Stimulated activated CD8-positive, alpha-beta memory T cell treated with anti-CD3 and anti-CD28 coated beads, Interleukin-15, amount 100 ng/mL, for 24 hours (primary cell): ENCODE data around the gene RFX7.

ENCODE experiments used
- DNase-seq: peaks from one replicate; pipeline ENCODE4 v3.0.0-alpha.2; 2020; ENCODE audit warnings: low read depth

RFX7 gene

DNA sequence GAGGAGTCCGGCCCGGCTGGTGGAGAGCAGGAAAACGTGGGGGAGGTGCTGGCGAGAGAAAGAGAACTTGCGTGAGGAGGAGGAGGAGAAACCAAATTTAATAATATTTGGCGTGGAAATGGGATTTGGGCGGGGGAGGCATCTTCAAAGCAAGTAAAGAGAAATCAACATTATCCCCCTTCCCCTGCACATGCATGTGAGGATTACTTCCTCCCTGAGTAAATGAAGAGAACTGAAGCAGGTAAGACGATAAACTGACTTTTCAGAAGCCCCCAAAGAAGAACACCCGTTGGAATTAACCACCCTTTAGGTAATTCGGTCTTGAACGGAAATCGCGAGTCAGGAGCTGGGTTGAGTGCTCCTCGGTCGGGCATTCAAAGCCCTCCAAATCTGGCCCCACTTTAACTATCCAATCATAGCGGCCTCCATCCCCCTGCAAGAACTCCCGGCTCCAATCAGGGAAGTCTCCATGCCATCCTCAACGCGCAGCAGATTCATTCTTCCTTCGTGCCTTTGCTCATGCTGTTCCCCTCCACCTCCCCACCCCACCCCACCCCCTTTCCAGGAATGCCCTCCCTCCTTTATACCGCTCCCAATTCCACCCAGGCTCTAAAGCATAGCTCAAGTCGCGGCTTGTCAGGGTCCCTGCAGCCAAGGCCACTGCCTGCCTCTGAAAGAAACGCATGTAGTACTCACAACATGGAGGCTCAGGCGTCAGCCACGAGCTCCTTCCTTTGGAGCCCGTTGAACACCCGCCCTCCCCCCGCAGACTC is 545 bp upstream of the RFX7 start:
- DNase-seq: peak; percentile 6

DNA sequence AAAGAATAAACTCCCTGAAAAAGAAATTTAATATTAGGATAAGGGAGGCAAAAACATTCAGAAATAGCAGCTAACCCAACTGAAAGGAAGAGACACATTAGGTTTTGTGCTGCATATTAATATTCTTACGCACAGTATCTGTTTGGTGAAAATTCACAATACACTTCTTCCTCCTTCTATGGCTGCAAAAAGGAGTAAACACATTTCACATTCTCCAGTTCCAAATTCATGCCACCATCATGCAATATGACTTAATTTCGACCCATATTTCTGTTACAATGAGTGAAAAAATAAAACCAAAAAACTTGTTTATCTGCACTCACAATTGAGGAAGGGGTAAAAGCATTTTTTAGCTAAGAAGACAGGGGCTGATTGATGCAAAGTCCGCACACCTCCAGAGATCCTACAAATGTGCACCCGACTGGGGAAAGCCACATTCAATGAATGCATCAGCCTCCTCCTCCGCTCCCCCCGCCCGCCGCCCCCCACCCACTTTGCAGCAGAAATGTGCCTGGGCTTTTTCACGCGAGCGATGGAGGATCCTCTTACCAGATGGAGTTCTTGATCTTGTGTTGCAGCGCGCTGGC is 1.0 kb downstream of the RFX7 start:
- DNase-seq: peak; percentile 0

DNA sequence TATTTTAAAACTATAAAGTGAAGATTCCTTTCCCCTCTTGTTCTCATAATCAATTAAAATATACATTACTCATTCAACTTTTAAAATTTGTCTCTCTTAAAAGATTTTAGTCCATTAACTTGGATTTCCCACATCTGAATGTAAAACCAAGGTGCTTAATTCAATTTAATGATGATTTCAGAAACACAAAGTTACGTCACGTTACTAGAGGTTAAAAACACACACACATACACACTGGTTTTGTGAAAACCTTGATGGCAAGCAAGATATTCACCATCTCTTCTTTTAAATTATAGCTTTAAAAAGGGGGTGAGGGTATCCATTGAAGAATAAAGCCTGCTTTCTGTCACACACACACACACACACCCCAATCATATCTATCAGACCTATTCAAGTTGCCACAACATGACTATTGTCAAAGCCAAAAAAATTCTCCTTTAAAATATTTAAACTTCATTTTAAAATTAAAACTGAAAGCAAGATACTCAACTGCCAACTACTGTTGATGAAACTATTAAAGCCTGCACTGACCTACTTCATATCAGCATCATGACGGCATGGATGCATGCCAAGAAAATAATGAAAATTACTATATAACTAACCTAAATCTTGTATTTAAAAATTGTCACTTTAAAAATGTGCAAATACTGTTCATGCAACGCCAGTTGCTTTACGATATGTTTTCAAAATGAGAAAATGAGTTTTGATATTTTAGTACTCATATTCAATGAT is 2.1 kb downstream of the RFX7 start:
- no peak for DNase-seq

DNA sequence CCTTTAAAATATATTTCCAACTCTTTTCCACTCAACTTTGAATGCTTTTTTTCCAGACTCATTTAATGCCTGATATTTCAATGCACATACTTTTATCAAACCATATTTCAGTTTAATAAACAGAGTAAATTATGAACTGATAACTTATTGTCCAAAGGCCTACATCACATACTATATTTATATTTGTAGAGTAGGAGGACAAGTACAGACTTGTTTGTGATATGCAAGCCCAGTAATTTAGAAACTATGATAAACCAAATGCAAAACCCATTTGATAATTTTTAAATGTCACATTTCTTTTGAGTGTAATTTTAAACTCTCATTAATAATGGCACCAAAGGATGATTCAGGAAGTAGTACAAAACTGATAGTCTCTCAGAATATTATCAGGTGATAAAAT is 3.3 kb downstream of the RFX7 start:
- DNase-seq: no peak

DNA sequence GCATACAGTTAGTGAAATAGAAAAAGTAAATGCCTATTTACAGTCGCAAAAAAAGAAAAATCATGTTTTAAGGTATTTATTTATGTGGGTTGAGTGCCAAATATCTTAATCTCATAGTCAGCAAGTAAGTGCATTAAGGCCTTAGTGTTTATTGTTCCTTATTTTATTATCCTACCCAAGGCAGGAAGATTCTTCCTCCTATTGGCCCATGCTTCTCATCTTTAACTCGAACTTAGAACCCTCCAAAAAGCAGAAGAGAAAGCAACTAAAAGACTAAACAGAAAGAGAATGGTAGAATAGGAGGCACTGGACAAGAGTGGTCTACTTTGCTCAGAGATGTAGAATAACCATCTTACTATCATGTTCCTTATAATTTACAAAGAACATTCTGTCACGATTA is 7.5 kb downstream of the RFX7 start:
- no peak for DNase-seq

DNA sequence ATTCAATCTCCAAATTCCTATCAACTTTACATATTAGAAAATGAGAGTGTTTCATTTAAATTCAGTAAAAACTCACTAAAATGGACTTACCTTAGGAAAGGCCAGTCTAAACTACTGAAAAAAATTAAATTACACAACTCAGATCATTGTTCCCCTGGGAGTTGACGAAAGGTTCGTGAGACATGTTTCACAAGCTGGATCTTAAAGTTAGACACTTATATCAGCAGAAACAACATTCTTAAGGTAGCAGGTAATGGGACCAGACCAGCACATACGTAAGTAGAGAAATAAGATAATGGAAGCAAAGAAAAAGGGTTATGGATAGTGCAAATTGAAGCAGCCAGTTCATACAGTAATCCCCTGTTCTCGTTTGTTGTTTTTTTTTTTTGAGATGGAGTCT is 8.9 kb downstream of the RFX7 start:
- no peak for DNase-seq

DNA sequence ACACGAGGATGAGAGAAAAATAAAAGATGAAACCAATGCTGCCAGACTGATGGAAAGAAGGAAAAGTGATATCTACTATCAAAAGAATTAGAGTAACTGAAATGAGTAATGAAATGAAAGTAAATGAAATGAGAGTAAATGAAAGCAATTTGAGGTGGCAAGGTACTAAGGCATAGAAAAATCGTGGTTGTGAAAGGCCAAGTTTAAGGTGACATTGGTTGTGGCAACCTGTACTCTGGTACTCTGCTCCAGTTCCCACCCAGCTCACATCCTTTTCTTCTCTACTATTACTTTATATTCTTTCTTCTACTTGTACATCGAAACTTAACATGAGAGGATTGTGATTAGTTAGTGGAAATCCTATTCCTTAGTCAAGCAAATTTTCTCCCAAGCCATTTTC is 10.1 kb downstream of the RFX7 start:
- no peak for DNase-seq

DNA sequence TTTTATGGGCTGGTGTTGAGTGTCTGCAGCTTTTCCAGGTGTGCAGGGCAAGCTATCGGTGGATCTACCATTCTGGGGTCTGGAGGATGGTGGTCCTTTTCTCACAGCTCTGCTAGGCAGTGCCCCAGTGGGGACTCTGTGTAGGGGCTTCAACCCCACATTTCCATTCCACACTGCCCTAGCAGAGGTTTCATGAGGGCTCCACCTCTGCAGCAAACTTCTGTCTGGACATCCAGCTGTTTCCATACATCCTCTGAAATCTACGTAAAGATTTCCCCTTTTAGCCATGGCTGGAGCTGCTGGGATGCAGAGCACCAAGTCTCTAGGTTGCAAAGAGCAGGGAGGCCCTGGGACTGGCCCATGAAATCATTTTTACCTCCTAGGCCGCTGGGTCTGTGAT is 11.6 kb downstream of the RFX7 start:
- no peak for DNase-seq

DNA sequence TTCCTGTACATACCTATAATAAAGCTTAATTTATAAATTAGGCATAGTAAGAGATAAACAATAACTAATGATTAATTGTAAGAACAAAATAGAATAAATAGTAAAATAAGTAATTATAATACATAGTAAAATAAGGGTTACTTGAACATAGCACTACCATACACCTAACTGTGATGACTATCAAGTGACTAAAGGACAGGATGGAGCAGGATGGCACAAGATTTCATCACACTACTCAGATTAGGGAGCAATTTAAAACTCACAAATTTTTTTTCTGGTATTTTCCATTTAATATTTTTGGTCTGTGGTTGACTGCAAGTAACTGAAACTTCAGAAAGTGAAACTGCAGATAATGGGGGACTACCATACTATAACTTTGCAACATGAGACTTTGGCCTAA is 14.8 kb downstream of the RFX7 start:
- no peak for DNase-seq

DNA sequence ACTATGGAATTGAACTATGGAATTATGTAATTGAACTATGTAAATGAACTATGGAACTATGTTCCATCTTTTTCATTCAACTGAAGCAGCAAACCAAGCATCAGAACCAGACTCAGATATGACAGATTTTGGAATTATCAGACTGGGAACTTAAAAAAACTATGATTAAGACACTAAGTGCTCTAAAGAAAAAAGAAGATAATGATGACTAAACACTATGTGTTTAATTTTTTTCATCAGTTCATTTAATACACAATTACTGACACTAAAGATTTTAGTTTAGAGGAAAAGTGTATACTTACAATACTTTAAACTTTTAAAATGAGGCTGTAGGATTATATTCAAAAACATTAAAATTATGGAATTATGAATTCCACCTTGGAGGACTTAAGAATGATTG is 15.3 kb downstream of the RFX7 start:
- no peak for DNase-seq

DNA sequence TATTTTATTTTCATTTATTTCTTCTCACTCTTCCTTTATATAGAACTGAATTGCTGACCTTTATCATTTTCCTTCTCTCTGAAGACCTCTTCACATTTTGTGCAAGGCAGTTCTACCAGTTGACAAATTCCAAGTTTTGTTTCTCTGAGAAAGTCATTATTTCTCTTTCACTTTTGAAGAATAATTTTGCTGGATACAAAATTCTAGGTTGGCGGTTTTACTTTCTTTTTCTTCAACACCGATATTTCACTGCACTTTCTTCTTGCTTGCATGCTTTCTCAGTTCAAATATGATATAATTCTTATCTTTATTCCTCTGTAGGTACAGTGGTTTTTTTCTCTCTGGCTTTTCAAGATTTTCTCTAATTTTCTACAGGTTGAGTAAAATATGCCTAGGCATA is 15.9 kb downstream of the RFX7 start:
- no peak for DNase-seq

DNA sequence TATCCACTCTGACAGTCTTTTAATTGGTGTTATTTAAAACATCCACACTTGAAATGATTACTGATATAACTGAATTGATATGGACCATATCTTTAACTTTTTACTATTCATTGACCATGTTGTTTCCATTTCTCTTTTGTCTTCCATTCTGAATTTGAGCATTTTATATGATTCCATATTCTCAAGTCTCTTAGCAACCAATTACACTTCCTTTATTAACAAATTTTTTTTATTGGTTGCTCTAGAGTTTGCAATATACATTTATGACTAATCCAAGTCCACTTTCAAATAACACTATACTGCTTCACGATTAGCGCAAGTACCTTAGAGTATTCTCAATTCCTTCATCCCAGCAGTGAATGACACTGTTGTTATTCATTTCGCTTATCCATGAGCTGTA is 16.4 kb downstream of the RFX7 start:
- no peak for DNase-seq

DNA sequence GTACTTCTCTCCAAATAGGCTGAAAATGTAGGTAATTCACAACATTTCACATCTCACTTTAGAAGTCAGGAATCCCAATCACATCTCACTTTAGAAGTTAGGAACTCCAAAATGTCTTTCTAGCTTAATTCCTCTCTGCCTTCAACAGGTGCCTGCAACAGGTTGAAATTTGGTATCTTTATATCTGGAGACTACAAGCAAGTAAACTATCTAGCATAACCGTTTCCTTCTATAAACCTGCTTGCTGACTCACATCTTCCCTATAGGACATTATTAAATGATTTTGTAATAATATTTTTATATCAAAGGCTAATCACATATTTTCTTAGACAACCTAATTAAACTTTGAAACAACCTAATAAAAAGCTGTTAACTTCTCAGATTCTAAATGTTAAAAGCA is 18.2 kb downstream of the RFX7 start:
- no peak for DNase-seq

DNA sequence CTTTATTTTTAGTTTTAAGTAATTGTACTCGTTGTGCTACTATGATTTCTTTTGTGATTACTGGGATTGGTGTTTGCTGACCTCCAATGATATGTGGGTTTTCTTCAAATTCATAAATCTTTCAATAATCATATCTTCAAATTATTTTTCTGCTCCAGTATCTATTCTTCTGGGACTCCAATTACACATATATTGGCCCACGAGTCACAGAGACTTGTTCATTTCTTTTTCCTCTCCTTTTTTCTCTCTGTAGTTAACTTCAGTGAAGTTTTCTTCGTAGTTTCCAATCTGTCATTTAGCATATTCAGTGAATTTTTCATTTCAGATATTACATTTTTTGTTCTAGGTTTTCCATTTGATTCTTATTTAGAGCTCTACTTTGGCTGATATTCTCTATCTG is 21.4 kb downstream of the RFX7 start:
- no peak for DNase-seq

DNA sequence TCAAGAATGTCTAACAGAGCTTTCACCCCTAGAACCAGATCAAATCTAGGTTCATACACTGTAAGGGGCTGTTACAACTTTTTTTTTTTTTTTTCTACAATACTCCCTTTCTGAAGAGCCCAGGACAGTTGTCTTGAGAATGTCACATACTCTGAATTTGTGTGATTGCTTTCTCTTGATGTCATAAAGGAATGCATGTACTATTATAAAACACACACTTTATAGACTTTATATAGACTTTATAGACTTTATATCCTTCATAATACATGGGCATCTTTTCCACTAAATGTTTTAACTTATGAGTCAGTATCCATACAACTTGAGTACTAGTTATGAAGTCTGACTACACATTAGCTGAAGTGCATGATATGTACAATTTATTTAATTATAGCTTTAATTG is 26.3 kb downstream of the RFX7 start:
- no peak for DNase-seq

DNA sequence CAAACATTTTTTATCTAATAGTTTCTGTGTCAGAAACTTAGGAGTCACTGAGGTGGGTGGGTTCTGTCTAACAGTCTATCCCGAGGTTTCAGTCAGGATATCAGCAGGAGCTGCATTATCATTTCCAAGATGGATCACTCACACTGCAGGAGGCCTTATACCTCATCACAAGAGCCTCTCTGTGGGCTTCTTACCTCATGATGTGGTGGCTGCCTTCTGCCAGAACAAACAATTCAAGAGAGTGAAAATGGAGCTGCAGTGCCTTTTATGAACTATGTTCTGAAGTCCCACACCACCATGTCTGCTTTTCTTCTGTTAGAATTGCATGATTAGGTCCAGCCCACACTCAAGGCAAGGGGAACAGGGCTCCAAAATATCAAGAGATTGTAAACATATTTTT is 27.9 kb downstream of the RFX7 start:
- DNase-seq: no peak

DNA sequence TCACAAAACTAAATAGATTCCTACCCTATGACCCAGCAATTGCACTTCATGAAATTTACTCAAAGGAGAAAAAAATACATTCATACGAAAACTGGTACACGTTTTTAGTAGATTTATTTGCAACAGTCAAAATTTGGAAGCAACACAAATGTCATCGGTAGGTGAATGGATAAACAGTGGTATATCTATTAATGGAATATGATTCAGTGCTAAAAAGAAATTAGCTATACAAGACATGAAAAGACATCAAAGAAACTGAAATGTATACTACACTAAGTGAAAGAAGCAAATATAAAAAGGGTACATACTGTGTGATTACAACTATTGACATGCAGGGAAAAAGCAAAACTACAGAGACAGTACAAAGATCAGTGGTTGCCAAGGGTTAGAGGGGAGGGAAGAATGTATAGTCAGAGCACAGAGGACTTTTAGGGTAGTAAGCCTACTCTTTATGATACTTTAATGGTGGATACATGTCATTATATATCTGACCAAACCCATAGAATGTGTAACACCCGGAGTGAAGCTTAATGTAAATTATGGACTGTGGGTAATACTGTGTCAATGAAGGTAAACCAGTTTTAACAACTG is 31.6 kb downstream of the RFX7 start:
- DNase-seq: no peak

DNA sequence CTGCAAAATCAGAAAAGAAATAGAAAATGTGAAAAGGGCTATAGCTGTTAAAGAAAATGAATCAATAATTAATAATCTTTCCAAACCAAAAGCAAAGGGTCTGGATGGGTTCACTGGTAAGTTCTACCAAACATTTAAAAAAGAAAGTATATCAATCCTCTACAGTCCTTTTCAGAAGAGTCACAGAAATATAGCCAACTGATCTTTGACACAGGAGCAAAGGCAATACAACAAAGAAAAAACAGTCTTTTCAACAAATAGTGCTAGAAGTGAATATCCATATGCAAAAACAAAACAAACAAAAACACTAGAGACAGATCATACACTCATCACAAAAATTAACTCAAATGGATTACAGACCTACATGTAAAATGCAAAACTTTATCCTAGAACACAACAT is 32.6 kb downstream of the RFX7 start:
- no peak for DNase-seq

DNA sequence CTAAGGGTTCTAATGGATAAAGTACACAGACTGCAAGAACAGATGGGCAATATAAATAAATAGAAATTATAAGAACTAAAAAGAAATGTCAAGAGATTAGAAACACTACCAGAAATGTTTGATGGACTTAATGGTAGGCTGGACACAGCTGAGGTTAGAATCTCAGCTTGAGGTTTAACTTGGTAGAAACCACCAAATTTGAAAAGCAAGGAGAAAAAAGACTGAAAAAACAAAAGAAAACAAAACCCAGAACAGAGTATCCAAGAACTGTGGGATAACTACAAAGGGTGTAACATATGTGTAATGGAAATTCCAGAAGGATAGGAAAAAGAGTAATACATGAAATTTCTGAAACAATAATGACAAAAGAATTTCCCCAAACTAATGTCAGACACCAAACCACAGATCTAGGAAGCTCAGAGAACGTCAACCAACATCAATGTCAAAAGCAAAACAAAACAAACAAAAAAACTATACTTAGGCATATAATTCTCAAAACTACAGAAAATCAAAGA is 35.0 kb downstream of the RFX7 start:
- DNase-seq: no peak

DNA sequence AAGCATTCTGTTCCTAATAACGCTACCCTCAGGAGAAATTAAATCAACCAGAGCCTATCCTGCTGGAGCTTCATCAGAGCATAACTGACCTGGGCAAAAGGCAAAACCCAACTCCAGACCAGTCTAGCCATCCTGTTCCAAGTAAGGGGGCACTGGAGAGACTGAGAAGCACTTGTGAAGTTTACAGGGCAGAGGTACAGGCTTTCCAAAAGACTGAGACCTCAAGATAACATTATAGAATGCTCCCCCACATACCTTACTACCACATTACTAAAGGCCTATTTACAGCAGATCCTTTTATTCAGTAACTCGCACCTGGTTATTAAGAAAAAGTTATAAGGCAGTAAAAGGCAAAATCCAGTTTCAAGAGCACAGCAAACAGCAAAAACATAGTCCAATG is 35.5 kb downstream of the RFX7 start:
- no peak for DNase-seq

DNA sequence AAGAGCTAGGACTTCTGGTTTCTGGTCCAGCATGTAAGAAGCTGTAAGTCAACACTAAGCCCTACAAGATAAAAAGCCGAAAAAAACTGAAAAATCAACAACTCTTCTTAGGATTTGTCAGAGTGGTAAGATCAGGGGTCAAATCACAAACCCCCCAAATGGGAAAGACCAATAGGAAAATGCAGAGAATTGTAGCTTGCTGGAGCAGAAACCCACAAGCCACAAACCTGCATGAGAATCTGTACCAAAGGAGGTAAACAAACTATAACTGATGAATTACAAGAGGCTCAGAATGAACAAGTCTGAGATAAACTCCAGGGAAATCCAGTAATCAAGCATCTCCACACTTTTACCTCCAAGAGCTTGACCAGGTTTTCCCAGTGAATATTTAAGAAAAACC is 36.0 kb downstream of the RFX7 start:
- no peak for DNase-seq

DNA sequence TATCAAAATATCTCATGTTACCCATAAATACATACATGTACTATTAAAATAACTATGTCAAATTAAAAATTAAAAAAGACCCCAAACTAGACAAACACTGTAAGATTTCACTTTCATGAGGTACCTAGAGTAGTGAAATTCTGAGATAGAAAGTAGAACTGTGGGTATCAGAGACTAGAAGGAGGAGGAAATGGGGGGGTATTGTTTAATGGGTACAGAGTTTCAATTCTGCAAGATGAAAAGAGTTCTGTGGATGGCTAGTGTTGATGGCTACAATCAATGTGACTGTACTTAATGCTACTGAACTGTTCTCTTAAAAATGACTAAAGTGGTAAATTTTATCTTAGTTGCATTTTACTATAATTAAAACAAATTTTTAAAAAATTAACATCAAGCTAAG is 36.6 kb downstream of the RFX7 start:
- DNase-seq: no peak
